ENCODE results near the gene AKR1B15.

GRCh38 chr7:134520130-134520529, 28.8 kb upstream of the AKR1B15 start:
- TF ChIP-seq CTCF (conservative IDR thresholded peaks at IDR 0.05 in 1 of 2, IDR thresholded peaks at IDR 0.05 in 1 of 2; ENCODE audit: extremely low read depth in 1 of 2, insufficient read depth in 1 of 2, low read depth in 1 of 2, low read length in 2 of 2) (peak; percentile 2 to 30), EZH2 (IDR thresholded peaks at IDR 0.05; ENCODE audit: borderline replicate concordance, low read length) (no peak)

All from mammary epithelial cell (primary cell).